HuH-7 (cell line): ENCODE results near the gene ADAR.

Experiments
- DNase-seq: peaks from one replicate; pipeline ENCODE4 v3.0.0; 2011; ENCODE audit warnings: low spot score

The ADAR gene

GRCh38 chr1:154615411-154615810, 7.4 kb upstream of the ADAR start:
- DNase-seq = no peak

- DNase-seq = no peak
Observed at GRCh38 chr1:154614901-154615300, 6.9 kb upstream of the ADAR start.

DNA sequence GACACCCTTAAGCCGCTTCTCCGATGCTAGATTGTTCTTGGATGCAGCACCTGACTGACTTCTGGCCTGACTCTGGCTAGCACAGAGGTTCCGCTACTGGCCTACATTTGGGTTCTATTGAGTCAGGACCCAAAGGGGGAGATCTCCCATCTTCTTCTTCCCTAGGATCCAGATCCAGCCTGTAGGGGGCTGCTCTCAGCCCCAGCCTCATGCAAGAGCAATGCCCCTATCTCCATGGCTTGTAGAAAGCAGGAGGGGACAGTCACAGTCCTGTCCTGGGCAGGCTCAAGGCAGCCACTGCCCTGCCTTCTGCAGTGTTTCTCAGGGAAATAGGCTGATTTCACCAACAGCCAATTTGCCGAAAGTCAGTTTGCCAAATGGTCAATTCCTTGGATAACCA, 6.3 kb upstream of the ADAR start:
- no peak for DNase-seq

GRCh38 chr1:154611150-154611862, 3.3 kb upstream of the ADAR start:
- no peak for DNase-seq

DNA sequence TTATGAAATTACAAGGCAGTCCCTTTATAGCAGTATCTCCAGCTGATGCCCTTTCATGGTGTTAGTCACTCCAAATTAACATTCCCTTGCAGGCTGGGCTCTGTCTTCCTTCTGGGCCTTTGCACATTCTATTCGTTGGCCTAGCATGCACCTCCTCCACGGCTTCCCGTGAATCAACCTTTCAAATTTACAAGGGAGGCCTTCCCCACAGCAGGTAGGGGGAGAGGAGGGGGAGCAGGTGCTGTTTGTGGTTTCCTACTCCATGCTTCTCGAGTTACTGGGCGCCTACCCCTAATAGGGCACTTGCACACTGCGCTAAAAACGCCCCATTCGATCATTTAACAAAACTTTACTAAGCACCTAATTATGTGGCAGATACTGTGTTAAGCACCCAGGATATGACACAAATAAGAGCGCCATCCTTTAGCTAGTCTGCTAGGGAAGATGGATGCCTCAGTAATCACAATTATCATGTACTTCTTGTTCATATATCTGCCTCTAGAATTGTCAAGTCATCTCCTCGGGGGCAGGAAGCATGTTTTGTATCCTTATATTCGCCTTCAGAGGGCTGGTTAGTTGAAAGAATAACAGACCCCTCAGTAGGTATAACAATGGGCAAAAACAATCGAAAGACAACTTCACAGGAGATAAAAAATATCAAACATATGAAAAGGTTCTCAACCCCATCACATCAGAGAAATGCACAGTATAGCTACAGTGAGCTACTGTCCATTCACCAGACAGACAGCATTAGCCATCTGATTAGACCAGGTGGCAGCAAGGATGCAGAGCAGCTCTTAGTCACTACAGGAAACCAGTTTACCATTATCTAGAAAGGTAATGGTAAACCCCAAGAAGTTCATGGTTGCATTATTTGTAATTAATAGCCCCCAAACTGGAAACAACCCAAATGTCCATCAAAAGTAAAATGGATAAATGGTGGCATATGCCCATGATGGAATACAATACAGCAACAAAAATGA, 1.7 kb upstream of the ADAR start:
- no peak for DNase-seq

- peak; percentile 52 for DNase-seq
Observed at GRCh38 chr1:154608397-154609270, 648 bp upstream of the ADAR start.

- DNase-seq = peak; percentile 23
Observed at GRCh38 chr1:154607106-154607608, 829 bp downstream of the ADAR start.

DNA sequence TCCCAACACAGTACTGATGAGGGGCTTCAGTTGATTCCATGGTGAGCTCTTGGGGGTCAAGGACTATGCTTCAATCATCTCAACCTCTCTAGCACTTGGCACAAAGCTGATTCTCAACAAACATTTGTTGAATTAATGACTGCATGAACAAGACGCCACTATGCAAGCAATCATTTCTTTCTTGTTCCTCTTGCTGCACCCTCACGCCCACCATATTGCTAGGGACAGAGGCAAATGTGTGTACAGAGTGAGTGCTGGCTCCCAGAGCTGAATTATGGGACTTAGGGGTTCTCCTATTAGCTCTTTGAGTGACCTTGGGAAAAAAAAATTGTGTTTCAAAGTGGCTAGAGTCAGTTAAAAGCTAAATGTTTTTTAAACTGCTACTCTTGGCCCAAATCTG, 2.5 kb downstream of the ADAR start:
- DNase-seq = no peak

- DNase-seq = no peak
Observed at GRCh38 chr1:154603317-154603716, 4.7 kb downstream of the ADAR start.

GRCh38 chr1:154599658-154600057, 8.3 kb downstream of the ADAR start:
- no peak for DNase-seq

DNA sequence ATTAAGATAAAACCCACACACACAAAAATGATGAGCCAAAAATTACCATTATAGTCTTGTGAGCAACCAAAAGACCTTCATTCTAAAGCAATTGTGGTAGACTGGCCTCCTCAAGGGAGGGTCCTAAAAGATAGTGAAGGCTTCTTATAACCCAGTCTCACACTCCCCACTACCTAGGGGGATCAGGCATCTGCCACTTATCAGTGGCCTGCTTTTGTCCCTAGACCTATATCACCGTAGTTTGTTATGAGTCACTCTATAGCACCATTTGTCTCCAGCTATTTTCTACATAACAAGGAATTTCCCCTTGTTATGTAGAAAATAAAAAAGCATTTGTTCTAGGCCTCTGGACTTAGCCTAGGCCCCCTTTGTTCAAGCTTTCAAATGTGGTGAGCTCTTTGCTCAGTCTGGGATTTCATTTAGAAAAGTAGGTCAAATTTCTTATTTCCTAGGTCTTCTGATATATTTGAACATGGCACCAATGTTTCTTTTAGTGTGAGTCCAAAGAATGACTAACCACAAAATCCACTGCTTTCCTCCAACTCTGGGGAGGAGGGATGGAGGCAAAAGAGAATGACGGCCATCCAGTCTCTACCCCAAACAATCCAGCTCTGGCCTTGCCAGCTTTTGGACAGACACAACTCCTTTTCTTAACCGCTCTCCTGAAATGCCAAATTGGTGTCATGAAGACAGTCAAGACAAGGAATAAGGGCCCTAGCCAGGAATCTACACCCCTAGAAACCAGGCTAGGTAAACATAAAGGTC, 8.9 kb downstream of the ADAR start:
- no peak for DNase-seq

- DNase-seq = no peak
Observed at GRCh38 chr1:154595621-154596020, 12.4 kb downstream of the ADAR start.

GRCh38 chr1:154594811-154595210, 13.2 kb downstream of the ADAR start:
- DNase-seq = no peak

DNA sequence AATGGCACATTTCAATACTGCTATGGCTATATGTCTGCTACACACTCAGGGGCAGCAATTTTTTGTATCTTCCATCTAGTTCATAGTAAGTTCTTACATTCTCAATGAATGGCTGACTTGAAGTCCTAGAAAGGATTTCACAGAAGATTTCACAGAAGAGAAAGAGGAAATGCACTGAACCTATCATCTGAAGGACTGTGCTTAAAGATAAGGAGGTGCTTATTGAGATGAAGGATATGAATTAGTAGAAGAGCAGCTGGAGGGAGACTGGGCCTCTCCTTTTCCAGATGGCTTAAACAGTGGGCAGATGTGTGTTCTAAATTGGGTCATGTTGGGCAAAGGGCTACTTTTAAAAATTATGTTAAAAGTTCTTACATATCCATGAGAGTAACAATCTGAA, 14.6 kb downstream of the ADAR start:
- no peak for DNase-seq

DNA sequence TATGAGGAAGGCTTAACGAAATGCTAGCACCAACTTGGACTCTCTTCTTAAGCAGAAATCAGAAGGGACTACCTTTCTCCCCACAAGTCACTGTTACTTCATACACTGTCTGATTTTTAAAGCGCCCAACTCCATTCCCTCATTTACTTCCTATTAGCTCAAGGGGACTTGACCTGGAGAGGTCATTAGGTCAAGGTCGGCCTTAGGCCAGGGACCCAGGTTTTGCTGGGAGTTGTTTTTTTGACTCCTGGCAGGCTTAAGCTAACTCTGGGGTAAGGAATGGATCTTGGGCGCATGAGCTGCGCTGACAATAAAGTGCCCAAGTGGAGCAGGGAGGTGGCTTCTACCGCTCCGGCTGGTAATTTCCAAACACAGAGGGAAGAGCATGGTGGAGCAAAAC, 16.8 kb downstream of the ADAR start:
- no peak for DNase-seq

DNA sequence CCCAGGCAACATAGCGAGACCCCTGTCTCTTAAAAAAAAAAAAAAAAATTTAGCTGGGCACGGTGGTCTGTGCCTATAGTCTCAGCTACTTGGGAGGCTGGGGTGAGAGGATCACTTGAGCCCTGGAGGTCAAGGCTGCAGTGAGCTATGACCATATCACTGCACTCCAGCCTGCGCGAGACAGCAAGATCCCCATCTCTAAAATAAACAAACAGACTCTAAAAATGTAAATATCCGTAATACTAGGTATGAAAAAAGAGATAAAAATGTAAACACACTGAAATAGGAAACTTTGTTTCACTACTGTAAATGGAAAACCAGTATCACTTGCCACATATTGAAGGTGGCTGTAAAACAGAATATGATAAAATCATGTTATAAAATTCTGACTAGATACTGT, 17.2 kb downstream of the ADAR start:
- DNase-seq = no peak

- no peak for DNase-seq
Observed at GRCh38 chr1:154589780-154590179, 18.2 kb downstream of the ADAR start.

GRCh38 chr1:154586641-154587040, 21.3 kb downstream of the ADAR start:
- DNase-seq = no peak

GRCh38 chr1:154586231-154586630, 21.8 kb downstream of the ADAR start:
- no peak for DNase-seq

DNA sequence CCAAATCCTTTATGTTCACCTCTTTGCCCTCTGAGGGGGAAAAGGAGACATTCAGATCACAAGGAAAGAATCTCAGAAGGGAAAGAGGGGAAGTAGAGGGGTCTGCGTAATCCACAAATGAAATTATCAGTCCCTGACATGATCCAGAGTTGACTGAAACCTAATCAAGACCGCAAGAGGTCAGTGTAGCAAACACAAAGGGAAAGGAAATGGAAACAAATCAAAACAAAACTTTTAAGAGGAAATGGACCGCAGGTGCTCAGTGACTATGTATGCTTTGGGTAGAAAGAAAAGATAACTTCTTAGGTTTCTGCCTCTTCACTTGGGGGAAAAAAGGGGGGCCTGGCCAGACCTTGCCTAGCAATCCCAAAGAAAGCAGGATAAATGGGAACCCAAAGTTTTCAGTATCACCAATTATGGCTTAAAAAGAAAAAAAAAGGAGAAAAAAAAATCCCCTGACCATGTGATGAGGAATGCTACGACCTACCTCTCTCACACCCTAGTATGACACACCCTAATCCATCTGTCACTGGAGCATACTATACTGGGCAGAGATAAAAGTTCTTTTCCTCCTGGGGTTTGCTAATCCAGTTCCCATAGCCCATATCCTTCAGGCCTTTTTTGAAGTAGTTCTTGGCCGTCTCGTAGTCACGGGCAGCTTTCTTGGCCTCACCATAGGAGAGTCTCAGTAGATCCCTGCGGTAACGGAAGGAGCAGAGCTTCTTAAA, 23.6 kb downstream of the ADAR start:
- DNase-seq = no peak

GRCh38 chr1:154583773-154584172, 24.2 kb downstream of the ADAR start:
- DNase-seq = no peak
